Mesothelial cell of epicardium (in vitro differentiated cells): ENCODE measurements around the gene SPEG. TPM values are rescaled to one million over a fixed set of nuclear protein-coding genes. Genes with fewer than 3 reads are reported as not detected.

Experiments
- DNase-seq, 2 experiments: peaks; one replicate each; pipeline ENCODE4 v3.0.0; 2021; ENCODE audit warnings: low spot score in 2 of 2; ENCODE audit not compliant: unreplicated experiment in 2 of 2
- H3K27ac Mint-ChIP-seq: 2 replicates; pipeline ENCODE4 v1.8.0; 2021; ENCODE audit warnings: mixed read lengths
- H3K27me3 Mint-ChIP-seq: 2 replicates; pipeline ENCODE4 v1.8.0; 2021; ENCODE audit warnings: low read depth, mixed read lengths
- H3K36me3 Mint-ChIP-seq: 2 replicates; pipeline ENCODE4 v1.8.0; 2021; ENCODE audit warnings: mixed read lengths
- H3K4me1 Mint-ChIP-seq: 2 replicates; pipeline ENCODE4 v1.8.0; 2021; ENCODE audit warnings: mixed read lengths
- H3K4me3 Mint-ChIP-seq: 2 replicates; pipeline ENCODE4 v1.8.0; 2021; ENCODE audit warnings: mild to moderate bottlenecking, moderate library complexity, mixed read lengths
- H3K9me3 Mint-ChIP-seq: 2 replicates; pipeline ENCODE4 v1.8.0; 2021; ENCODE audit warnings: mixed read lengths
- total RNA-seq: library from RNA; stranded (reverse); gene quantifications from 3 replicates; pipeline ENCODE4 v1.2.1, GENCODE V29; 2021
- TF ChIP-seq, protein P1 (sequence below): fragments of 200-600 bp; sonication (generic); IDR thresholded peaks from one replicate; pipeline ENCODE4 v1.5.0; 2021; ENCODE audit warnings: antibody characterized with exemption; ENCODE audit not compliant: unreplicated experiment

SPEG gene
- total RNA-seq, 1 donor from 2014 or later: 97.7 TPM

- H3K4me3 Mint-ChIP-seq: peak overlapping the region; percentile 39
- H3K9me3 Mint-ChIP-seq: no peaks in the 10 kb centered on the region
- TF ChIP-seq, protein P1, sequence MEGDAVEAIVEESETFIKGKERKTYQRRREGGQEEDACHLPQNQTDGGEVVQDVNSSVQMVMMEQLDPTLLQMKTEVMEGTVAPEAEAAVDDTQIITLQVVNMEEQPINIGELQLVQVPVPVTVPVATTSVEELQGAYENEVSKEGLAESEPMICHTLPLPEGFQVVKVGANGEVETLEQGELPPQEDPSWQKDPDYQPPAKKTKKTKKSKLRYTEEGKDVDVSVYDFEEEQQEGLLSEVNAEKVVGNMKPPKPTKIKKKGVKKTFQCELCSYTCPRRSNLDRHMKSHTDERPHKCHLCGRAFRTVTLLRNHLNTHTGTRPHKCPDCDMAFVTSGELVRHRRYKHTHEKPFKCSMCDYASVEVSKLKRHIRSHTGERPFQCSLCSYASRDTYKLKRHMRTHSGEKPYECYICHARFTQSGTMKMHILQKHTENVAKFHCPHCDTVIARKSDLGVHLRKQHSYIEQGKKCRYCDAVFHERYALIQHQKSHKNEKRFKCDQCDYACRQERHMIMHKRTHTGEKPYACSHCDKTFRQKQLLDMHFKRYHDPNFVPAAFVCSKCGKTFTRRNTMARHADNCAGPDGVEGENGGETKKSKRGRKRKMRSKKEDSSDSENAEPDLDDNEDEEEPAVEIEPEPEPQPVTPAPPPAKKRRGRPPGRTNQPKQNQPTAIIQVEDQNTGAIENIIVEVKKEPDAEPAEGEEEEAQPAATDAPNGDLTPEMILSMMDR: no peak
- peaks cover 61% of the 10 kb centered on the region for H3K27me3 Mint-ChIP-seq
- no peak overlapping the region for H3K27ac Mint-ChIP-seq
- H3K4me1 Mint-ChIP-seq: peaks cover 8% of the 10 kb centered on the region
- DNase-seq: no peak
- H3K36me3 Mint-ChIP-seq: peaks cover 3% of the 10 kb centered on the region
Observed at GRCh38 chr2:219485201-219485580, 50.5 kb downstream of the SPEG start.

GRCh38 chr2:219486380-219486959 lies 51.8 kb downstream of the SPEG start:
- Mint-ChIP-seq H3K36me3 (peaks cover 3% of the 10 kb centered on the region), H3K27ac (no peak overlapping the region), H3K4me3 (no peak overlapping the region), H3K27me3 (peaks cover 56% of the 10 kb centered on the region), H3K9me3 (no peaks in the 10 kb centered on the region), H3K4me1 (peaks cover 8% of the 10 kb centered on the region)
- TF ChIP-seq, protein P1: no peak
- no peak for DNase-seq

- peaks cover 57% of the 10 kb centered on the region for H3K27me3 Mint-ChIP-seq
- H3K36me3 Mint-ChIP-seq: no peaks in the 10 kb centered on the region
- no peak overlapping the region for H3K27ac Mint-ChIP-seq
- H3K4me1 Mint-ChIP-seq: peaks cover 8% of the 10 kb centered on the region
- TF ChIP-seq, protein P1: no peak
- DNase-seq: no peak
- no peaks in the 10 kb centered on the region for H3K9me3 Mint-ChIP-seq
- no peak overlapping the region for H3K4me3 Mint-ChIP-seq
Observed at GRCh38 chr2:219488149-219488843, 53.7 kb downstream of the SPEG start.

GRCh38 chr2:219488844-219489194 lies 54.2 kb downstream of the SPEG start:
- no peaks in the 10 kb centered on the region for H3K36me3 Mint-ChIP-seq
- no peak overlapping the region for H3K4me3 Mint-ChIP-seq
- H3K4me1 Mint-ChIP-seq: peaks cover 8% of the 10 kb centered on the region
- DNase-seq: no peak
- peaks cover 62% of the 10 kb centered on the region for H3K27me3 Mint-ChIP-seq
- TF ChIP-seq, protein P1: no peak
- H3K27ac Mint-ChIP-seq: no peak overlapping the region
- H3K9me3 Mint-ChIP-seq: no peaks in the 10 kb centered on the region

DNA sequence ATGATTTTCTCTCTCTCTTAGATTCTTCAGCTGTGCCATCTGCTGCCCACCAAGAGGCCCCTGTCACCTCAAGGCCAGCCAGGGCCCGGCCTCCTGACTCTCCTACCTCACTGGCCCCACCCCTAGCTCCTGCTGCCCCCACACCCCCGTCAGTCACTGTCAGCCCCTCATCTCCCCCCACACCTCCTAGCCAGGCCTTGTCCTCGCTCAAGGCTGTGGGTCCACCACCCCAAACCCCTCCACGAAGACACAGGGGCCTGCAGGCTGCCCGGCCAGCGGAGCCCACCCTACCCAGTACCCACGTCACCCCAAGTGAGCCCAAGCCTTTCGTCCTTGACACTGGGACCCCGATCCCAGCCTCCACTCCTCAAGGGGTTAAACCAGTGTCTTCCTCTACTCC lies 54.7 kb downstream of the SPEG start:
- no peaks in the 10 kb centered on the region for H3K9me3 Mint-ChIP-seq
- peaks cover 4% of the 10 kb centered on the region for H3K4me1 Mint-ChIP-seq
- no peak overlapping the region for H3K4me3 Mint-ChIP-seq
- DNase-seq: no peak
- H3K27ac Mint-ChIP-seq: no peak overlapping the region
- H3K36me3 Mint-ChIP-seq: no peaks in the 10 kb centered on the region
- peaks cover 62% of the 10 kb centered on the region for H3K27me3 Mint-ChIP-seq
- TF ChIP-seq, protein P1: no peak
